Neural cell (in vitro differentiated cells): ENCODE measurements around the gene NRF1. TPM values are rescaled to one million over a fixed set of nuclear protein-coding genes. Genes with fewer than 3 reads are reported as not detected.

Experiments used
- H2AFZ ChIP-seq: fragments of 200-600, 300-800 bp; sonication (generic), shearing (Covaris generic); 2 replicates; pipeline ENCODE4 v1.6.0; 2014; ENCODE audit warnings: low read depth, mild to moderate bottlenecking, antibody characterized with exemption, low read length, moderate library complexity
- H3F3A ChIP-seq: fragments of 200-600 bp; shearing (Covaris generic); 2 replicates; pipeline ENCODE4 v1.6.1; 2016; ENCODE audit warnings: mild to moderate bottlenecking, moderate library complexity, mixed read lengths, antibody characterized with exemption, low read length; ENCODE audit not compliant: insufficient read depth, poor library complexity, severe bottlenecking
- H3K27ac ChIP-seq: fragments of 200-600, 300-800 bp; sonication (generic), shearing (Covaris generic); 2 replicates; pipeline ENCODE4 v1.5.1; 2014; ENCODE audit warnings: mild to moderate bottlenecking, low read length, moderate library complexity
- H3K27me3 ChIP-seq: fragments of 300-800, 200-600 bp; sonication (generic), shearing (Covaris generic); 2 replicates; pipeline ENCODE4 v1.6.0; 2014; ENCODE audit warnings: mild to moderate bottlenecking, low read depth, low read length, moderate library complexity; ENCODE audit not compliant: insufficient read depth
- H3K36me3 ChIP-seq: fragments of 300-800, 200-600 bp; sonication (generic), shearing (Covaris generic); 2 replicates; pipeline ENCODE4 v1.5.1; 2014; ENCODE audit warnings: mild to moderate bottlenecking, antibody characterized with exemption, low read length, moderate library complexity; ENCODE audit not compliant: insufficient read depth
- H3K4me2 ChIP-seq: fragments of 300-800, 200-600 bp; sonication (generic), shearing (Covaris generic); 2 replicates; pipeline ENCODE4 v1.6.0; 2014; ENCODE audit warnings: mild to moderate bottlenecking, low read length
- H3K4me3 ChIP-seq: fragments of 300-800, 200-600 bp; sonication (generic), shearing (Covaris generic); 2 replicates; pipeline ENCODE4 v1.5.1; 2014; ENCODE audit warnings: mild to moderate bottlenecking, low read length, moderate library complexity
- H3K79me2 ChIP-seq: fragments of 200-600 bp; shearing (Covaris generic); replicated peaks from 2 replicates; pipeline ENCODE4 v1.6.0; 2014; ENCODE audit warnings: mild to moderate bottlenecking, low read length, moderate library complexity; ENCODE audit not compliant: insufficient read depth
- H3K9ac ChIP-seq: fragments of 300-800, 200-600 bp; sonication (generic), shearing (Covaris generic); 2 replicates; pipeline ENCODE4 v1.6.1; 2016; ENCODE audit warnings: mild to moderate bottlenecking, low read length, mixed read lengths
- H3K9me2 ChIP-seq: fragments of 200-600 bp; shearing (Covaris generic); 2 replicates; pipeline ENCODE4 v1.6.1; 2016; ENCODE audit warnings: mild to moderate bottlenecking, low read length, mixed read lengths; ENCODE audit not compliant: insufficient read depth
- H3K9me3 ChIP-seq: fragments of 200-600, 300-800 bp; sonication (generic), shearing (Covaris generic); 2 replicates; pipeline ENCODE4 v1.6.1; 2016; ENCODE audit warnings: mild to moderate bottlenecking, mixed run types, low read length, moderate library complexity, mixed read lengths
- H4K20me1 ChIP-seq: fragments of 200-600 bp; shearing (Covaris generic); 2 replicates; pipeline ENCODE4 v1.6.1; 2016; ENCODE audit warnings: mild to moderate bottlenecking, mixed run types; ENCODE audit not compliant: insufficient read depth
- CTCF ChIP-seq: fragments of 450-650 bp; IDR thresholded peaks from 2 replicates; pipeline ENCODE4 v1.5.1; 2014; ENCODE audit warnings: antibody characterized with exemption, mild to moderate bottlenecking, moderate library complexity; ENCODE audit not compliant: poor library complexity, severe bottlenecking
- EP300 ChIP-seq: fragments of 450-650 bp; conservative IDR thresholded peaks from 2 replicates; pipeline ENCODE4 v1.6.1; 2014; ENCODE audit warnings: antibody characterized with exemption, mild to moderate bottlenecking, moderate library complexity; ENCODE audit not compliant: poor library complexity, severe bottlenecking
- EZH2 ChIP-seq: fragments of 200-600, 300-800 bp; shearing (Covaris generic), sonication (generic); IDR thresholded peaks from 2 replicates; pipeline ENCODE4 v1.6.1; 2014; ENCODE audit warnings: antibody characterized with exemption, low read length, borderline replicate concordance, mild to moderate bottlenecking; ENCODE audit not compliant: insufficient read depth, poor library complexity, severe bottlenecking
- MXI1 ChIP-seq: fragments of 450-650 bp; conservative IDR thresholded peaks from 2 replicates; pipeline ENCODE4 v1.6.1; 2014; ENCODE audit warnings: antibody characterized with exemption, mild to moderate bottlenecking; ENCODE audit not compliant: poor library complexity, severe bottlenecking
- POLR2AphosphoS5 ChIP-seq: IDR thresholded peaks from 2 replicates; pipeline ENCODE4 v1.6.1; 2012
- RAD21 ChIP-seq: fragments of 450-650 bp; conservative IDR thresholded peaks from 2 replicates; pipeline ENCODE4 v1.6.1; 2014; ENCODE audit warnings: antibody characterized with exemption, mild to moderate bottlenecking, moderate library complexity
- REST ChIP-seq: IDR thresholded peaks from 2 replicates; pipeline ENCODE4 v1.6.1; 2012; ENCODE audit warnings: borderline replicate concordance
- SMC3 ChIP-seq: fragments of 450-650 bp; conservative IDR thresholded peaks from 2 replicates; pipeline ENCODE4 v1.6.1; 2014; ENCODE audit warnings: antibody characterized with exemption, mild to moderate bottlenecking, moderate library complexity; ENCODE audit not compliant: poor library complexity
- TAF1 ChIP-seq: IDR thresholded peaks from 2 replicates; pipeline ENCODE4 v1.6.1; 2012; ENCODE audit warnings: low read depth
- polyA plus RNA-seq: library from polyadenylated mRNA; depleted of rRNA; stranded (reverse); fragments of >200 nt; gene quantifications from 2 replicates; pipeline ENCODE4 v1.2.3, GENCODE V29; 2014

The NRF1 gene
- polyA plus RNA-seq, 1 donor from 2014 or later = 13.2 TPM

GRCh38 chr7:129689995-129690581, 78.6 kb downstream of the NRF1 start:
- no peaks in the 10 kb centered on the region for H3K27me3 ChIP-seq
- no peak overlapping the region for H3K9ac ChIP-seq
- no peak overlapping the region for H2AFZ ChIP-seq
- no peak overlapping the region for H3K4me2 ChIP-seq
- no peaks in the 10 kb centered on the region for H3K79me2 ChIP-seq
- no peak for TF ChIP-seq REST
- no peak for TF ChIP-seq EP300
- no peak for TF ChIP-seq CTCF
- TF ChIP-seq POLR2AphosphoS5 = no peak
- TF ChIP-seq TAF1 = no peak
- no peak for TF ChIP-seq EZH2
- TF ChIP-seq RAD21 = no peak
- no peak for TF ChIP-seq MXI1
- TF ChIP-seq SMC3 = no peak
- H3K9me2 ChIP-seq = no peaks in the 10 kb centered on the region
- H3F3A ChIP-seq = no peaks in the 10 kb centered on the region
- H3K4me3 ChIP-seq = no peak overlapping the region
- H3K36me3 ChIP-seq = no peaks in the 10 kb centered on the region
- H3K9me3 ChIP-seq = no peaks in the 10 kb centered on the region
- no peak overlapping the region for H3K27ac ChIP-seq
- H4K20me1 ChIP-seq = no peaks in the 10 kb centered on the region

DNA sequence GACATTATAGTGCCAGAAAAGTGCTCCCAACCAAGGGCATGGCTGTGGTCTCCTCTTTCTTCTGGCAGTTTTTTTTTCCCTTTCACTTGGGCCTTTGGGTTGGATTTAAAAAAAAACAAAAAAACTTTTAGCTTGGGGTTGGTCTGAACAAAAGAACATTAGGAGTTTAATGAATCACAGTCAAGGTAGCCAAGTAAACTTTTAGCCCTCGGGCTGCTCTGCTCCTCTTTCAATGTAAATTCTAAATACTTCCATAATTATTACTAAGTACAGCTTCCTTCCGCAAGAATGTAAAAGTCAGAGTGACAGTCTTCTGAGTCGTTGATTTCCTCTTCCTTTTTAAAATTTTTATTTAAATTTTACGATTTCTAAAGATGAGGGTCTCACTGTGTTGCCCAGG, 79.2 kb downstream of the NRF1 start:
- H3K4me3 ChIP-seq = no peak overlapping the region
- H3K27ac ChIP-seq = no peak overlapping the region
- no peaks in the 10 kb centered on the region for H3K9me3 ChIP-seq
- H3K9ac ChIP-seq = no peak overlapping the region
- no peaks in the 10 kb centered on the region for H3K79me2 ChIP-seq
- TF ChIP-seq RAD21 = no peak
- TF ChIP-seq TAF1 = no peak
- no peak for TF ChIP-seq REST
- no peak for TF ChIP-seq EZH2
- H3F3A ChIP-seq = no peaks in the 10 kb centered on the region
- no peaks in the 10 kb centered on the region for H3K9me2 ChIP-seq
- H3K27me3 ChIP-seq = no peaks in the 10 kb centered on the region
- H3K4me2 ChIP-seq = no peak overlapping the region
- no peaks in the 10 kb centered on the region for H3K36me3 ChIP-seq
- no peaks in the 10 kb centered on the region for H4K20me1 ChIP-seq
- H2AFZ ChIP-seq = no peak overlapping the region
